ENCODE data around the gene SPNS2.

Gene SPNS2

DNA sequence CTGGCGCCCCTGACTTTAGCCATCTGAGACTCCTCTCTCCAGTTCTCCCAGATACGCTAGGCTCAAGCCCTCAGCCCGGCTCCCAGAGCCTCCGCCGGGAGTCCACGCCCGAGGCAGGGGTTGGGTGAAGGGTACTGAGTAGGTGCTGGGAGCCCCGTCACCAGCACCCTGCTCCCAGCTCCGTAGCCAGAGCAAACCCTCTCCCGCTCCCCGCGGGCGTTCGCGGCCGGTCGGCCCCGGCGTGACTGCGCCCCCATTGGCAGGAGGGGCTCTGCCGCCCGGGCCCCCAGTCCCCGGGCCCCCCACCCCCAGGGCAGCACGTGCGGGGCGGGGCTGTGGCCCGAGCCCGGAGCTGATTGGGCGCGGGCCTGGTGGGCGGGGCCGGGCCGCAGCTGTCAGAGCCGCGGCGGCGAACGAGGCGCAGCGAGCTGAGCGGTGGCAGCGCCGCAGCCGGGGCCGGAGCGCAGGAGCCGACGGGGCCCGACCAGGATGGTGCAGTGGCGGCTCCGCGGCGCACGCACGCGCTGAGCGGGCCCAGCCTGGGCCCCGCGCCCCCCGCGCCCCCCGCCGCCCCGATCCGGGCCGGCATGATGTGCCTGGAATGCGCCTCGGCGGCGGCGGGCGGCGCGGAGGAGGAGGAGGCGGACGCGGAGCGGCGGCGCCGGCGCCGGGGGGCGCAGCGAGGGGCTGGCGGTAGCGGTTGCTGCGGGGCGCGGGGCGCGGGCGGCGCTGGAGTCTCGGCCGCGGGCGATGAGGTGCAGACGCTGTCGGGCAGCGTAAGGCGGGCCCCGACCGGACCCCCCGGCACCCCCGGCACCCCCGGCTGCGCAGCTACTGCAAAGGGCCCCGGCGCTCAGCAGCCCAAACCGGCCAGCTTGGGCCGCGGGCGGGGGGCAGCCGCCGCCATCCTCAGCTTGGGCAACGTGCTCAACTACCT lies at the start of gene SPNS2:
Gene SPNS2, plus strand, starts transcription at position 421 of the 937 bp plus-strand sequence. Its CDS starts 167 bp downstream, at position 588.
- H3K4me3 ChIP-seq (ENCODE audit: low read length) = no peak within 1 kb of the TSS
- no peak for TF ChIP-seq ZNF274 (IDR thresholded peaks at IDR 0.05; ENCODE audit: low read depth, low read length)

DNA sequence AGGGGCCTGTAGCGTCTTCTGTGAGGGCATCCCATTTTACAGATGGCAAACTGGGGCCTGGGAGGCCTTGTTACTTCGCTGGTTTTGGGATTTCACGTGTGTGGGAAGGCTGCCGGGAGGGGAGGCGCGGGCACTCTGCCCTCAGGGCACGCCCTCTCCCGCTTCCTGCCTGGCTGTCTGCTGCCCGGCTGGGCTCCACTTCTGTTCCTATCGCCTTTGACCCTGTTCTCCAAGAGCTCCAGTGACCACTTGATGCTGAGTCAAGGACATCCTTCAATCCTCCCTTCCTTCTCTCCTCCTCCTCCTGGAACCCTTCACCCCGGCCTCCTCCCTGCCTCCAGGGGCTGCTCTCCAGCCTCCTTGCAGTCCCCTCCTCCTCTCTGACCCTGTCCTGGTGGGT lies 48.9 kb upstream of the SPNS2 start:
- TF ChIP-seq ZNF274 (IDR thresholded peaks at IDR 0.05; ENCODE audit: low read depth, low read length) = no peak

DNA sequence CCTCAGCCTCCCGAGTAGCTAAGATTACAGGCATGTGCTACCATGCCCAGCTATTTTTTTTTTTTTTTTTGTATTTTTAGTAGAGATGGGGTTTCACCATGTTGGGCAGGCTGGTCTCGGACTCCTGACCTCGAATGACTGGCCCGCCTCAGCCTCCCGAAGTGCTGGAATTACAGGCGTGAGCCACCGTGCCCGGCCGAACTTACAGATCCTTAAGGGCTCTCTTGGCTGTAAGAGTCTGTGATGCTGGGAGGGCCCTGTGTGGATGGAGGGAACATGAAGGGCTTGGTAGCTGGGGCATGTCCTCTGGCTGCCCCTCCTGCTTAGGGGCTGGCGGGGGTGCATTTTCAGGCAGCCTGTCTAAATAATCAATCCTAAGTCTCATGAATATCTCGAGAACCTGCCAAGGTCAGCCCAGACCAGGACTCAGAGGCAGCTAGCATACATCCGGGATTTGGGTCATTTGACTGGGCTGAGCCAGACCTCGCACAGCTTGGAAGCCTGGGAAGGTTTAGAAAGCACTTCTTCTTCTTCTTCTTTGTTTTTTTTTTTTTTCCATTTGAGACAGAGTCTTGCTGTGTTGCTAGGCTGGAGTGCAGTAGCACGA lies 47.9 kb upstream of the SPNS2 start:
- no peak overlapping the region for H3K4me3 ChIP-seq (ENCODE audit: low read length)
- TF ChIP-seq ZNF274 (IDR thresholded peaks at IDR 0.05; ENCODE audit: low read depth, low read length) = no peak

More for the DNA sequence above, 48.9 kb upstream of the SPNS2 start:
- H3K4me3 ChIP-seq (ENCODE audit: low read length) = no peak overlapping the region

DNA sequence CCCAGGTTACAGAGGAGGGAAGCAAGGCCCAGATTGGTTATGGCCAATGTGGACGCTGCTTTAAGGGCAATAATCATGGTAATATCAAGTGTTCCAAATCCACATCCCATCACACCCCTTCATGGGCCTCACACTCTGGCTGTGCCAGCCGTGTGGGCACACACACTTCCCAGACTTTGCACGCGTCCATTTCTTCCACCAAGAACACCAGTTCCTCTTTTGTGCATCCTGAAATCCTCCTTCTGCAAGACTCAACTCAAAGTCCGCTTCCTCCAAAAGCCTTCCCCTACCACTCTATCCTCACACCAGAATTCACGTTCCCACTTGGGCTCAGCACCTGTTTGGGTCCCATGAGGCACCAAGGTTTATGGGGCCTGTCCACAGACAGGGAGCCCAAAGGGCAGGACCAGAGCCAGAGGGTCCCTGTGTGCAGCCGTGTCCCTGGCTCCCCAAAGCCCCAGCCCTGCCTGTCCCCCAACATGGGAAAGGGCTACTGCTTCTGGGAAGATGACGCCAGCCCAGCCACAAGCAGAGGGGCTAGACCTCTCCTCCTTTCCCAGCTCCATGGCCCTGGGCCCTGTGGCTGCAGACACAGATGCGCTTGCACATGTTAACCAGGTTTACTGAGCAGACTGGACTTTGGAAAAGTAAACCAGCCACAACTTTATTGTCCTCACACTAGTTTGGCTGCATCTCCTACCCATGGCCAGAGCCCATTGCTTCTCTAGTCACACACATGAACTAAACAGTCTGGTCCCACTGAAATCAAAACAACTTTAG lies 44.7 kb upstream of the SPNS2 start:
- no peak for TF ChIP-seq ZNF274 (IDR thresholded peaks at IDR 0.05; ENCODE audit: low read depth, low read length)
- H3K4me3 ChIP-seq (ENCODE audit: low read length) = no peak overlapping the region

DNA sequence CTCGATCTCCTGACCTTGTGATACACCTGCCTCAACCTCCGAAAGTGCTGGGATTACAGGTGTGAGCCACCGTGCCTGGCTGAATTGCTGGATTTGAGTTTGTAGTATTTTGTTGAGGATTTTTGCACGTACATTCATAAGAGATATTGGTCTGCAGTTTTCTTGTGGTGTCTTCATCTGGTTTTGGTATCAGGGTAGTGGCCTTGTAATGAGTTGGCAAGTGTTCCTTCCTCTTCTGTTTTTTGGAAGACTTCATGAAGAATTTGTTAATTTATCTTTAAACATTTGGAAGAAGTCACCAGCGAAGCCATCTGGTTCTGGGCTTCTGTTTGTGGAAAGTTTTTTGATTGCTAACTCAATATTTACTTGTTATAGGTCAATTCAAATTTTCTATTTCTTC lies 38.0 kb upstream of the SPNS2 start:
- no peak overlapping the region for H3K4me3 ChIP-seq (ENCODE audit: low read length)
- no peak for TF ChIP-seq ZNF274 (IDR thresholded peaks at IDR 0.05; ENCODE audit: low read depth, low read length)

DNA sequence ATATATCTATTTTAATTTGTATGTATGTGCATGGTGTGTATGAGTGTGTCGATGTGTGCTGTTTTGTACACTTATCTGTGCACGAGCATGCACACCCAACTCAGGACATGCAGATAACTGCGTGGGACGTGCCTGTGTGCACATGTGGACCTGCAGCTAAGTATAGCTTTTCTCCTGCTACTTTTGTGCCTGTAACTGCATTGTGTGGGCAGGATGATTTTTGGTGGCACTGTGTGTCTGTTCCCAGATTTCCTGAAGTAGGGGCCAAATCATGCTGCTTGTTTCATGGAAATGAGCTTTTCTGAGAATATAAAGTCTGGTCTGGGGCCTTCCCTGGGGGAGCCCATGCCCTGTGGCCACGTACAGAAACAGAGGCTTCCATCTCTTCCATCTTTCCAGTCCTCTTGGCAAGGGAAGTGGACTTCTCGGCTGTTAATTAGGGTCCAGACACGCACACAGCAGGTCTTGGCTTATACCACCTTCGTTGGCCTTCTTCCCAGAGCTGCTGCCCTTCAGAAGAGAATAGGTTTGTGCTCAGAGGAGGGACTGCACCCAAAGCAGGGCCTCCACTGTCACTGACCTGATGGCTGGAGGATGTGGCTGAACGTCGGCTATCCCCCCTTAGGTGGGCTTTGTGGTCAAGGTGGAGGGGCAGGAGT lies 34.7 kb upstream of the SPNS2 start:
- no peak for TF ChIP-seq ZNF274 (IDR thresholded peaks at IDR 0.05; ENCODE audit: low read depth, low read length)
- no peak overlapping the region for H3K4me3 ChIP-seq (ENCODE audit: low read length)

GRCh38 chr17:4465786-4466185 lies 32.9 kb upstream of the SPNS2 start:
- no peak overlapping the region for H3K4me3 ChIP-seq (ENCODE audit: low read length)
- no peak for TF ChIP-seq ZNF274 (IDR thresholded peaks at IDR 0.05; ENCODE audit: low read depth, low read length)

- H3K4me3 ChIP-seq (ENCODE audit: low read length) = no peak overlapping the region
- no peak for TF ChIP-seq ZNF274 (IDR thresholded peaks at IDR 0.05; ENCODE audit: low read depth, low read length)
These were observed 31.4 kb upstream of the SPNS2 start for GRCh38 chr17:4467287-4467686.

DNA sequence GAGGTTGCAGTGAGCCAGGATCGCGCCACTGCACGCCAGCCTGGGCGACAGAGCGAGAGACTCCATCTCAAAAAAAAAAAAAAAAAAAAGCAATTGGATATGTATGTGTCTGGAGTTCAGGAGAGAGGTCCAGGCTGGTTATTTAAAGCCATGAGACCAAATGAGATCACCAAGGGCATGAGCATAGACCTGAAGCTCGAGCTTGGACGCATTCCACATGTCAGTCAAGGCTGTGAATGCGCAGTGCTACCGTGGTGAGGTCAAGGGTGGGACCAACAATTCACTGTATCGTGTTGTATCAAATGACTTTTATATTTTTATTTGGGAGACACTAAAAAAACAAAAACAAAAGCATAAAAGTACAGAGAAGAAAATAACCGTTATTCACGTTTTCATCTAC lies 29.1 kb upstream of the SPNS2 start:
- no peak overlapping the region for H3K4me3 ChIP-seq (ENCODE audit: low read length)
- no peak for TF ChIP-seq ZNF274 (IDR thresholded peaks at IDR 0.05; ENCODE audit: low read depth, low read length)

DNA sequence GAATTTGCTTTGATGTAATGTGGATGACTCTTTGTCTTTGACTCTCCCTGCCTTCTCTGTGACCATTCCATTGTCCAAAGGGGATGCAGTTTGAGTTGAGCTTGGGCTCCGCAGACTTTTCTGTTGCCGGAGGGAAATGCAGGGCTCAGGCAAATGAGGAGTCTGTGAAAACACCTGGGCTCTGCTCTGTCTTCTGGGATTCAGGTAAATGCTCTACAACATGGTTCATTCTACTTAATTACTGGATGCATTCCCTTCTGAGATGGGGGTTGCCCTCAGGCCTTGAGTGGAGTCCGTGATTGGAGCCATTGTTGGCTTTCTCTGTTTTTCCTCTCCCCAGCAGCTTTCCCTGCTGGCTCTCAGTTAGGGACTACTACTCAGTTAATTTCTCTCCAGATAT lies 26.4 kb upstream of the SPNS2 start:
- H3K4me3 ChIP-seq (ENCODE audit: low read length) = no peak overlapping the region
- TF ChIP-seq ZNF274 (IDR thresholded peaks at IDR 0.05; ENCODE audit: low read depth, low read length) = no peak

DNA sequence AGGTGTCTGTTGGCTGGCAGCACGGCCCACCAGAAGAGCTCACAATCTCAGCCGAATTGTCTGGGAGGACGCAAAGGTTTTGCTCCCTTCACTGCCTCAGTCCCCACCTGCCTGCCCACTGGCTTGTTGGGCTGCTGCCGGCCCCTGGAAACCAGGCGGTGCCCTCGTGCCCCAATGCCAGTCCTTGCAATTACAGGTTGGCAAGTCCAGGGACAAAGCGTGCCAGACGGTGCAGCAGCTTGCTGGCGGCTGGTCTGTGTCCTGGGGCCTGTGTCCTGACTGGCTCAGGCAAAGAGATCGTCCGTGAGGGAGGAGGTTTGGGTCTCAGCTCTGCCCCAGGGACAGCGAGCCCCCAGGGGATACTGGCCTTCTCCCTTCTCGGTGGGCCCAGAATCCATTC lies 24.6 kb upstream of the SPNS2 start:
- no peak overlapping the region for H3K4me3 ChIP-seq (ENCODE audit: low read length)
- no peak for TF ChIP-seq ZNF274 (IDR thresholded peaks at IDR 0.05; ENCODE audit: low read depth, low read length)

- TF ChIP-seq ZNF274 (IDR thresholded peaks at IDR 0.05; ENCODE audit: low read depth, low read length) = no peak
- no peak overlapping the region for H3K4me3 ChIP-seq (ENCODE audit: low read length)
These were observed 23.7 kb upstream of the SPNS2 start for GRCh38 chr17:4475001-4475400.

DNA sequence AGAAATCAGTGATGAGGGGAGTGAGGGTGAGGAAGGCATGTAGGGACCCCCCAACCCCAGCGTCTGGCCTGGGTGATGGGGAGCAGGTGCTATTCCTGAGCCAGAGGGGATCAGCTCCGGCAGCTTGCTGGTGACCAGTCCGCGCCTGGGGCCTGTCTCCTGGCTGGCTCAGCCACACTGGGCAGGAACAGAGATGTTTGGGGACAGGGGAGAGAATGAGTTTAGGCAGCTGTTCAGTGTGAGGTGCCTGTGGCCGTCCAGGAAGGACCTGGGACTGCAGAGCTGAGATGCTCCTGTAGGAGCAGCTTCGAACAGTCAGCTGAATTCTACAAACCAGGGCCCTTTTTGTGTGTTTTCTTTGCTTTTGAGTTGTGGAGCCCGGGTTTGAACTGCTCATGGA lies 23.2 kb upstream of the SPNS2 start:
- TF ChIP-seq ZNF274 (IDR thresholded peaks at IDR 0.05; ENCODE audit: low read depth, low read length) = no peak
- H3K4me3 ChIP-seq (ENCODE audit: low read length) = no peak overlapping the region

- no peak for TF ChIP-seq ZNF274 (IDR thresholded peaks at IDR 0.05; ENCODE audit: low read depth, low read length)
- no peak overlapping the region for H3K4me3 ChIP-seq (ENCODE audit: low read length)
These were observed 22.7 kb upstream of the SPNS2 start for GRCh38 chr17:4476017-4476416.

Measured in GM08714 (cell line).